ENCODE measurements around the gene OR12D3. TPM values are rescaled to one million over a fixed set of nuclear protein-coding genes. Genes with fewer than 3 reads are reported as not detected.

The OR12D3 gene
- total and polyA plus RNA-seq, 2 experiments from 2014 or later: not detected

DNA sequence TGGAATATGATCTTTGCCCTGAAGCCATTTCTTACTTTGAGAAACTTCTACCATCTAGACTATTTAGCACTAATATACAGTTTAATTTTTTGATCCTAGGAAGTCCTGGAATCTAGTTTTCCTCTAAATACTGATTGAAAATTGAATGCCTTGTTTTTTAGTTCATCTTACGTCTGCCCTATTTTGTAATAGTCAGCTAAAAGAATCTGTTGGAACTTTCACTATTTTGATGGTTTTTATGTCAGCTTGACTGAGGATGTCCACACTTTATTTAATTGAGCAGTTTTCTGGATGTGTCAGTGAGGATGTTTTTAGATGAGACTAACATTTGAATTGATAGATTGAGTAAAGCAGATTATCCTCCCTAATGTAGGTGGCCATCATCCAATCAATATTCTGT is 28.7 kb upstream of the OR12D3 start:
- no peaks in the 10 kb centered on the region for H3K9me3 ChIP-seq (ENCODE audit: low read depth)
- H2AFZ ChIP-seq: no peak overlapping the region
- H3K4me1 ChIP-seq (ENCODE audit: insufficient read depth): no peaks in the 10 kb centered on the region
- TF ChIP-seq EZH2 (IDR thresholded peaks at IDR 0.05; ENCODE audit: insufficient read depth, poor library complexity, severe bottlenecking) (no peak), EZH2phosphoT487 (IDR thresholded peaks at IDR 0.05; ENCODE audit: insufficient read depth, low read depth) (no peak)
- no peaks in the 10 kb centered on the region for H3K36me3 ChIP-seq (ENCODE audit: low read depth)
- no peaks in the 10 kb centered on the region for H3K79me2 ChIP-seq (ENCODE audit: insufficient read depth)
- no peak overlapping the region for H3K4me3 ChIP-seq
- no peak overlapping the region for H3K27ac ChIP-seq
- no peaks in the 10 kb centered on the region for H3K27me3 ChIP-seq (replicated peaks; ENCODE audit: insufficient read depth)
- no peak overlapping the region for H3K9ac ChIP-seq
- DNase-seq: no peak
- H3F3A ChIP-seq (ENCODE audit: insufficient read depth): no peaks in the 10 kb centered on the region
- H3K9me2 ChIP-seq (ENCODE audit: insufficient read depth): no peaks in the 10 kb centered on the region
- WGBS, 2 experiments (ENCODE audit: low coverage in 1 of 2, low lambda C conversion rate in 2 of 2, missing lambda C conversion rate in 2 of 2): 24 to 29% methylated on average over 1 of the region's 1 CpG
- no peaks in the 10 kb centered on the region for H4K20me1 ChIP-seq (ENCODE audit: insufficient read depth)
- in situ Hi-C loops (cut with MboI): no loop called here
- H3K4me2 ChIP-seq (ENCODE audit: unreplicated experiment): no peak overlapping the region

DNA sequence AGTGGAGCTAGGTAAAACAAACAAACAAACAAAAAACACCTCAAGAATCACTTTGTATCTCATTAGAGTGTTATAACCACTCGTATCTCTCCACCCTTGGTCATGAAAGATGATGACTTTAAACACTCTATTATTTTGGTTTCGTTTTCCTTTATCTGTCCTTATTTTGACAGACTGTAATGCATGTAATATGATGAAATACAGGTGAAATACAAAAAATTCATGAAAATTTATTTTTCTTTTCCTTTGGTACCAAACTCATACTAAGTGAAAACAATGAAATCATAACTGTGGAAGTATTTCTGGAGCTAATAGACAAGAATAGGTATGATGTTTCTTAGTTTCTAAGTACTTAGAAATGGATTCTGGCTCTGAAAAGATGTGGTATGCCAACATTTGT is 24.4 kb upstream of the OR12D3 start:
- Histone ChIP-seq H4K20me1 (ENCODE audit: insufficient read depth) (no peaks in the 10 kb centered on the region), H3K27me3 (replicated peaks; ENCODE audit: insufficient read depth) (no peaks in the 10 kb centered on the region), H3K4me1 (ENCODE audit: insufficient read depth) (no peaks in the 10 kb centered on the region), H3K27ac (no peak overlapping the region), H3F3A (ENCODE audit: insufficient read depth) (no peaks in the 10 kb centered on the region), H3K9me3 (ENCODE audit: low read depth) (no peaks in the 10 kb centered on the region), H3K4me2 (ENCODE audit: unreplicated experiment) (no peak overlapping the region), H3K9ac (no peak overlapping the region), H3K9me2 (ENCODE audit: insufficient read depth) (no peaks in the 10 kb centered on the region), H3K36me3 (ENCODE audit: low read depth) (no peaks in the 10 kb centered on the region), H3K4me3 (no peak overlapping the region), H3K79me2 (ENCODE audit: insufficient read depth) (no peaks in the 10 kb centered on the region), H2AFZ (no peak overlapping the region)
- no peak for TF ChIP-seq EZH2phosphoT487 (IDR thresholded peaks at IDR 0.05; ENCODE audit: insufficient read depth, low read depth)
- no peak for DNase-seq
- in situ Hi-C loops (cut with MboI): no loop called here
- WGBS, 2 experiments (ENCODE audit: low coverage in 1 of 2, low lambda C conversion rate in 2 of 2, missing lambda C conversion rate in 2 of 2): 3 to 5% methylated on average over 2 of the region's 2 CpGs

GRCh38 chr6:29395331-29395730 is 20.2 kb upstream of the OR12D3 start, which contains the start of gene OR12D2:
OR12D2 (plus strand) TSS chr6:29395631; CDS start chr6:29396700, 1,069 bp downstream.
- Histone ChIP-seq H3K9me2 (ENCODE audit: insufficient read depth) (no peaks in the 10 kb centered on the region), H3K27me3 (replicated peaks; ENCODE audit: insufficient read depth) (no peaks in the 10 kb centered on the region), H3K27ac (no peak within 1 kb of the TSS), H3K4me1 (ENCODE audit: insufficient read depth) (no peaks in the 10 kb centered on the region), H3K9me3 (ENCODE audit: low read depth) (no peaks in the 10 kb centered on the region), H3K9ac (no peak within 1 kb of the TSS), H3K4me2 (ENCODE audit: unreplicated experiment) (no peak within 1 kb of the TSS), H3K79me2 (ENCODE audit: insufficient read depth) (no peaks in the 10 kb centered on the region), H3K36me3 (ENCODE audit: low read depth) (no peaks in the 10 kb centered on the region), H2AFZ (no peak within 1 kb of the TSS), H3F3A (ENCODE audit: insufficient read depth) (no peaks in the 10 kb centered on the region), H3K4me3 (no peak within 1 kb of the TSS), H4K20me1 (ENCODE audit: insufficient read depth) (no peaks in the 10 kb centered on the region)
- in situ Hi-C loops (cut with MboI): no loop called here
- TF ChIP-seq EZH2 (IDR thresholded peaks at IDR 0.05; ENCODE audit: insufficient read depth, poor library complexity, severe bottlenecking) (no peak), EZH2phosphoT487 (IDR thresholded peaks at IDR 0.05; ENCODE audit: insufficient read depth, low read depth) (no peak)
- DNase-seq: no peak

DNA sequence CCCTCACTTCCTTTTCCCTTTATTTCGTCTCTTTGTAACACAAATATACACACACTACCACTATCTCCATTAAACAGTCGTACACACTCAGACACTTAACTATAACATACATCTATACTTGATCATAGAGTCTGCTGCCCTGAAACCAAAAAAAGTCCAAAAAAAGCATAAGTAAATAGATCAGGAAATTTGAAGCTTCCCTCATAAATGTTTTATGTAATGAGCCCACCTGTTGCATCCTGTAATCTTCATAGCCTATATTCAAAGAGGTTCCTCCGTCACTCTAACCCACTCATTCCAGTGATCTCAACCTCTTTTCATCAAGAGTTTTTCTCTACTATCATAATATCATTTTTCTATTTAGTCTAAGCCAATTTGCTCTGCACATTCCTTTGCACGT is 13.4 kb upstream of the OR12D3 start:
- H3K9me3 ChIP-seq (ENCODE audit: low read depth): no peaks in the 10 kb centered on the region
- no peaks in the 10 kb centered on the region for H3K9me2 ChIP-seq (ENCODE audit: insufficient read depth)
- no peak overlapping the region for H3K4me3 ChIP-seq
- no peaks in the 10 kb centered on the region for H3K27me3 ChIP-seq (replicated peaks; ENCODE audit: insufficient read depth)
- no peaks in the 10 kb centered on the region for H3K36me3 ChIP-seq (ENCODE audit: low read depth)
- no peaks in the 10 kb centered on the region for H3F3A ChIP-seq (ENCODE audit: insufficient read depth)
- 8 to 10% methylated on average over 4 of the region's 4 CpGs for WGBS, 2 experiments (ENCODE audit: low coverage in 1 of 2, low lambda C conversion rate in 2 of 2, missing lambda C conversion rate in 2 of 2)
- H3K4me1 ChIP-seq (ENCODE audit: insufficient read depth): no peaks in the 10 kb centered on the region
- DNase-seq: no peak
- no peaks in the 10 kb centered on the region for H3K79me2 ChIP-seq (ENCODE audit: insufficient read depth)
- TF ChIP-seq EZH2phosphoT487 (IDR thresholded peaks at IDR 0.05; ENCODE audit: insufficient read depth, low read depth) (no peak), EZH2 (IDR thresholded peaks at IDR 0.05; ENCODE audit: insufficient read depth, poor library complexity, severe bottlenecking) (no peak)
- H2AFZ ChIP-seq: no peak overlapping the region
- no peaks in the 10 kb centered on the region for H4K20me1 ChIP-seq (ENCODE audit: insufficient read depth)
- no peak overlapping the region for H3K27ac ChIP-seq
- no peak overlapping the region for H3K9ac ChIP-seq
- H3K4me2 ChIP-seq (ENCODE audit: unreplicated experiment): no peak overlapping the region
- in situ Hi-C loops (cut with MboI): no loop called here

DNA sequence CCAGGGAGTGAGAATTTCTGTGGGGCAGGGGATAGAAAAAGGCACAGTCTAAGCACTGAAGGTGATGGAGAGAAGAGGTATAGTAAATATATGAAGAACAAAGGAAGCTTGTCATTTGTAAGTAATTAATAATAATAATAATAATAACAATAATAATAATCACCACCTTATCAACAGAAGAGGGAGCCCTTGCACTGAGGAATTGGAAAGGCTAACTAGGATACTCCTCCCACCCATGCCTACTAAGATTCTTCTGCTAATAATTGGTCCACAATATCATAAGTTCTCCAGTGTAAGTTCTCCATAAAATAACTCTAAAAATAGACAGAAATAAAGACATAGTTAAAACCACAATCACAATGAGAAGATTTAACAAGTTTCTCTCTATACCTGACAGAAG is 912 bp upstream of the OR12D3 start:
- H3K9me2 ChIP-seq (ENCODE audit: insufficient read depth): no peaks in the 10 kb centered on the region
- H3K4me1 ChIP-seq (ENCODE audit: insufficient read depth): no peaks in the 10 kb centered on the region
- DNase-seq: peak; percentile 15
- no peaks in the 10 kb centered on the region for H4K20me1 ChIP-seq (ENCODE audit: insufficient read depth)
- H3K27ac ChIP-seq: no peak overlapping the region
- H3K36me3 ChIP-seq (ENCODE audit: low read depth): no peaks in the 10 kb centered on the region
- no peak overlapping the region for H3K4me2 ChIP-seq (ENCODE audit: unreplicated experiment)
- no peak overlapping the region for H3K4me3 ChIP-seq
- H3K9ac ChIP-seq: no peak overlapping the region
- in situ Hi-C loops (cut with MboI): no loop called here
- no peak for TF ChIP-seq EZH2phosphoT487 (IDR thresholded peaks at IDR 0.05; ENCODE audit: insufficient read depth, low read depth)
- no peak for TF ChIP-seq EZH2 (IDR thresholded peaks at IDR 0.05; ENCODE audit: insufficient read depth, poor library complexity, severe bottlenecking)
- no peaks in the 10 kb centered on the region for H3K79me2 ChIP-seq (ENCODE audit: insufficient read depth)
- H3F3A ChIP-seq (ENCODE audit: insufficient read depth): no peaks in the 10 kb centered on the region
- no peak overlapping the region for H2AFZ ChIP-seq
- H3K9me3 ChIP-seq (ENCODE audit: low read depth): no peaks in the 10 kb centered on the region
- H3K27me3 ChIP-seq (replicated peaks; ENCODE audit: insufficient read depth): no peaks in the 10 kb centered on the region
